Adrenal gland (tissue), 12 donors: ENCODE measurements around the gene CHRNG. TPM values are rescaled to one million over a fixed set of nuclear protein-coding genes. Genes with fewer than 3 reads are reported as not detected.

Source experiments
- DNase-seq, 7 donors: peaks; one replicate each; pipeline ENCODE4 v3.0.0-alpha.2; 2019 to 2020
- H3K27ac ChIP-seq, 5 donors: fragments of 200-600 bp; sonication (generic) in 4 of 5; 1 replicate in 3 of 5; 2 replicates in 2 of 5; pipeline versions ENCODE4 v1.5.1 to v1.8.0; 2016 to 2020; ENCODE audit warnings: mild to moderate bottlenecking in 1 of 5
- H3K27me3 ChIP-seq: fragments of 200-600 bp; 2 replicates; pipeline ENCODE4 v1.8.0; 2021
- H3K36me3 ChIP-seq, 2 donors: fragments of 200-600 bp; replicated peaks in 1 of 2; 1 replicate in 1 of 2; 2 replicates in 1 of 2; pipeline versions ENCODE4 v1.5.1 to v1.8.0; 2018 to 2022
- H3K4me1 ChIP-seq, 2 donors: fragments of 200-600 bp; replicated peaks in 1 of 2; 1 replicate in 1 of 2; 2 replicates in 1 of 2; pipeline versions ENCODE4 v1.5.1 to v1.8.0; 2018 to 2021
- H3K4me3 ChIP-seq, 4 donors: fragments of 200-600 bp; sonication (generic) in 3 of 4; one replicate each; pipeline ENCODE4 v1.5.1; 2016 to 2018
- H3K9me3 ChIP-seq, 3 donors: fragments of 200-600 bp; sonication (generic) in 1 of 3; replicated peaks in 1 of 3; 1 replicate in 2 of 3; 2 replicates in 1 of 3; pipeline versions ENCODE4 v1.5.1 to v1.8.0; 2016 to 2021
- POLR2A ChIP-seq, 2 donors: fragments of 450-650 bp; IDR thresholded peaks; one replicate each; pipeline ENCODE4 v1.6.1; 2017; ENCODE audit warnings: antibody characterized with exemption in 2 of 2, mild to moderate bottlenecking in 2 of 2, moderate library complexity in 1 of 2
- WGBS, 4 donors: extraction: QIAGEN DNeasy Blood & Tissue Kit in 2 of 4; methylation state at CpG; one replicate each; pipeline versions ENCODE4 v1.1.5 to v1.1.7; 2013 to 2017; 5-methylcytosine and 5-hydroxymethylcytosine counted together
- intact Hi-C, 2 donors: fragments of 100-400 bp; cut with DNase I; formaldehyde crosslinking; loops; one replicate each; pipeline versions ENCODE4 v1.14.1 to v1.15.0; 2022 to 2023
- polyA plus RNA-seq, 3 donors: library from polyadenylated mRNA; stranded (reverse); fragments of 200-250 nt in 2 of 3; fragments of 350-450 nt in 1 of 3; fragmentation: Illumina TruSeq in 1 of 3; extraction: RNeasy Lipid Tissue Mini Kit (QIAGEN cat#74804) in 1 of 3; gene quantifications; one replicate each; pipeline ENCODE4 v1.2.3, GENCODE V29; 2013 to 2014
- total RNA-seq, 9 donors: library from RNA; depleted of rRNA in 4 of 9; stranded (reverse); fragments of >200 nt in 4 of 9; fragments of 120-200 nt in 1 of 9; fragmentation: NEBNext Ultra II Directional in 1 of 9; extraction: Animal tissue kit (Norgen Biotek cat#: 25700) in 1 of 9; gene quantifications; one replicate each; pipeline versions ENCODE4 v1.1.0 to v1.2.4, GENCODE V29; 2013 to 2023
- TF ChIP-seq, protein P1 (sequence below), 6 experiments: fragments of 450-650 bp in 4 of 6; fragments of 200-600 bp in 2 of 6; sonication (generic) in 1 of 6; IDR thresholded peaks; 1 replicate in 5 of 6; 2 replicates in 1 of 6; pipeline versions ENCODE4 v1.5.1 to v1.8.0; 2016 to 2021; ENCODE audit warnings: antibody characterized with exemption in 6 of 6, mild to moderate bottlenecking in 2 of 6, moderate library complexity in 1 of 6
- donor health status: healthy with polysubstance abuse.
- donor health status: Bipolar disorder and iron deficiency.
- donor health status: DM: yes; HTN: yes; CAD: no.
- donor health status: DM: no; HTN: no; CAD: no.
- donor health status: DM: no; HTN: no; CAD: no.
- donor health status: DM: yes; HTN: yes; CAD: no.

Gene CHRNG
- total and polyA plus RNA-seq, 12 donors, result 0.08 to 0.22 TPM; not detected in 10

DNA sequence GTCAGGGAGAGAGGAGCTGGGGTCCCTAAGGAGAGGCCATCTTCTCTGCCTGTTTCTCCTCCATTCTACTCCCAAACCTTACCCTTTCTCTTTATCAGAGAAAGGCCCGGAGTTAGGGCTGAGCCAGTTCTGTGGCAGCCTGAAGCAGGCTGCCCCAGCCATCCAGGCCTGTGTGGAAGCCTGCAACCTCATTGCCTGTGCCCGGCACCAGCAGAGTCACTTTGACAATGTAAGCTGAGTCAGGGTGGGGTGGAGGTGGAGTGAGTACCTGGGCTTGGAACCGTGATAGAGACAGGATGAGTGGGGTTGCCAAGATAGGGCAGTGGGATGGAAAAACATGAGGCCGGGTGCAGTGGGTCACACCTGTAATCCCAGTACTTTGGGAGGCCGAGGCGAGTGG lies 5.2 kb downstream of the CHRNG start:
- no peak overlapping the region for H3K27ac ChIP-seq
- TF ChIP-seq, protein P1, sequence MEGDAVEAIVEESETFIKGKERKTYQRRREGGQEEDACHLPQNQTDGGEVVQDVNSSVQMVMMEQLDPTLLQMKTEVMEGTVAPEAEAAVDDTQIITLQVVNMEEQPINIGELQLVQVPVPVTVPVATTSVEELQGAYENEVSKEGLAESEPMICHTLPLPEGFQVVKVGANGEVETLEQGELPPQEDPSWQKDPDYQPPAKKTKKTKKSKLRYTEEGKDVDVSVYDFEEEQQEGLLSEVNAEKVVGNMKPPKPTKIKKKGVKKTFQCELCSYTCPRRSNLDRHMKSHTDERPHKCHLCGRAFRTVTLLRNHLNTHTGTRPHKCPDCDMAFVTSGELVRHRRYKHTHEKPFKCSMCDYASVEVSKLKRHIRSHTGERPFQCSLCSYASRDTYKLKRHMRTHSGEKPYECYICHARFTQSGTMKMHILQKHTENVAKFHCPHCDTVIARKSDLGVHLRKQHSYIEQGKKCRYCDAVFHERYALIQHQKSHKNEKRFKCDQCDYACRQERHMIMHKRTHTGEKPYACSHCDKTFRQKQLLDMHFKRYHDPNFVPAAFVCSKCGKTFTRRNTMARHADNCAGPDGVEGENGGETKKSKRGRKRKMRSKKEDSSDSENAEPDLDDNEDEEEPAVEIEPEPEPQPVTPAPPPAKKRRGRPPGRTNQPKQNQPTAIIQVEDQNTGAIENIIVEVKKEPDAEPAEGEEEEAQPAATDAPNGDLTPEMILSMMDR (IDR thresholded peaks at IDR 0.05), result no peak
- no peak for TF ChIP-seq POLR2A (IDR thresholded peaks at IDR 0.05)
- H3K4me1 ChIP-seq, result peaks cover 3 to 7% of the 10 kb centered on the region in 2 donors
- DNase-seq, result peak in 1 of 7 donors; percentile 5
- H3K27me3 ChIP-seq, result peaks cover under 1% of the 10 kb centered on the region
- H3K9me3 ChIP-seq, result no peaks in the 10 kb centered on the region
- 91 to 96% (median 94%) methylated on average over 6 of the region's 6 CpGs for WGBS, 4 donors
- intact Hi-C loops, result no loop called here
- H3K36me3 ChIP-seq, result no peaks in the 10 kb centered on the region
- no peak overlapping the region for H3K4me3 ChIP-seq

DNA sequence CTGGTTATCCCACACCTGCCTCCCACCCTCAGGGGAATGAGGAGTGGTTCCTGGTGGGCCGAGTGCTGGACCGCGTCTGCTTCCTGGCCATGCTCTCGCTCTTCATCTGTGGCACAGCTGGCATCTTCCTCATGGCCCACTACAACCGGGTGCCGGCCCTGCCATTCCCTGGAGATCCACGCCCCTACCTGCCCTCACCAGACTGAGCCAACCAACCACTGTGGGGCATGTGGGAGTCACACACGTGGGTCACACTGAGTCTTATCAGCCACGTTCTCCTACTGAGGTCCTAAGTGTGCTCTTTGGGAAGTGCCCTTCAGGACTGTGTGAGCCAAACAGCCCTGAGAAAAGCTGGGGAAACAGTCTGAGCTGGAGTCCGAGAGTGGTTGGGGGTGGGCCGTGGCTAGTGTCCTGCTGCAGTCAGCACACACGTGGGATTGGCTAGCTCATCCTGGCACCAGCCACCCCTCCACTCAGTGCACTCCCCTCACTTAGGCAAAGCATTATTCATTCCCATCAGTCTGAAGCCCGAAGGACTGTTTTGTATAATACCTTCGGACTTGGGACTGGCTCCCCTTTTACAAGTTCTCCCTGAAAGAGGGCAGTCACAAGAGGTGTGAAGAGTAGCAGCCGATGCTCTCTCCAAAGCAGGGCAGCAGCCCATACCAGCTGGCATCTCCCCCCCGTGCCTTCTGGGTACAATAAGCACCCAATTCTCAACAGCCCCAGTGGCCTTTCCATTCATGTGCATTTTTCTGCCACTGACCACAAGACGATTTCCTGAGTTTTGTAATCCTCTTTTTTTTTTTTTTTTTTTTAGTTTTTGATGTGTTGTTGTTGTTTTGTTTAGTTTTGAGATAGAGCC lies 6.3 kb downstream of the CHRNG start:
- Histone ChIP-seq H3K27me3 (no peaks in the 10 kb centered on the region), H3K9me3 (no peaks in the 10 kb centered on the region), H3K4me3 (no peak overlapping the region), H3K4me1 (peaks cover 4 to 9% of the 10 kb centered on the region in 2 donors), H3K27ac (no peak overlapping the region), H3K36me3 (no peaks in the 10 kb centered on the region)
- intact Hi-C loops, result no loop called here
- TF ChIP-seq, protein P1 (IDR thresholded peaks at IDR 0.05), result no peak
- no peak for TF ChIP-seq POLR2A (IDR thresholded peaks at IDR 0.05)
- WGBS, 4 donors, result 90 to 94% (median 91%) methylated on average over 10 to 17 of the region's 17 CpGs
- DNase-seq, result peak in 2 of 7 donors; percentile 9 to 45

DNA sequence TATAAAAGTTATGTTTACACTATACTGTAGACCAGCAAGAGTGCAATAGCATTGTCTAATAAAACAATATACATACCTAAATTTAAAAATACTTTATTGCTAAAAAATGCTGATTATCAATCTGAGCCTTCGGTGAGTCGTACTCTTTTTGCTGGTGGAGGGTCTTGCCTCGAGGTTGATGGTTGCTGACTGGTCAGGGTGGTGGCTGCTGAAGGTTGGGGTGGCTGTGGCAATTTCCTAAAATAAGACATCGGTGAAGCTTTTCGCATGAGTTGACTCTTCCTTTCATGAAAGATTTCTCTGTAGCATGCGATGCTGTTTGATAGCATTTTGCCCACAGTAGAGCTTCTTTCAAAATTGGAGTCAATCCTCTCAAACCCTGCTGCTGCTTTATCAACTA lies 8.5 kb downstream of the CHRNG start:
- Histone ChIP-seq H3K4me1 (peaks cover 12 to 20% of the 10 kb centered on the region in 2 donors), H3K36me3 (no peaks in the 10 kb centered on the region), H3K4me3 (no peak overlapping the region), H3K27me3 (no peaks in the 10 kb centered on the region), H3K9me3 (no peaks in the 10 kb centered on the region), H3K27ac (no peak overlapping the region)
- no peak for DNase-seq
- intact Hi-C loops, result no loop called here
- 97 to 98% (median 97%) methylated on average over 6 of the region's 6 CpGs for WGBS, 4 donors
- TF ChIP-seq, protein P1 (IDR thresholded peaks at IDR 0.05), result no peak
- no peak for TF ChIP-seq POLR2A (IDR thresholded peaks at IDR 0.05)

DNA sequence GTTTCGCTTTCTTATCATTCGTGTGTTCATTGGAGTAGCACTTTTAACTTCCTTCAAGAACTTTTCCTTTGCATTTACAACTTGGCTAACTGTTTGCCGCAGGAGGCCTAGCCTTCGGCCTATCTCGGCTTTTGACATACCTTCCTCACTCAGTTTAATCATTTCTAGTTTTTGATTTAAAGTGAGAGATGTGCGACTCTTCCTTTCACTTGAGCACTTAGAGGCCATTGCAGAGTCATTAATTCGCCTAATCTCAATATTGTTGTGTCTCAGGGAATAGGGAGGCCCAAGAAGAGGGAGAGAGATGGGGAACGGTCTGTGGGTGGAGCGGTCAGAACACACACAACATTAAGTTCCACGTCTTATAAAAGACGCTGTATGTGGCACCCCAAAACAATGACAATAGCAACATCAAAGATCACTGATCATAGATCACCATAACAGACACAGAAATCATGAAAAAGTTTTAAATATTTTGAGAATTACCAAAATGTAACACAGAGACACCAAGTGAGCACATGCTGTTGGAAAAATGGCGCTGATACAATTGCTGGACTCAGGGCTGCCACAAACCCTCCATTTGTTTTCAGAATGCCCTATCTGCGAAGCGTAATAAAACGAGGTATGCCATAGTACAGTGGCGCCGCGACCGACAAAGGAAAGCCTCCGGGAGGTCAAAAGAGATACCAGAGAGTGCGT lies 10.3 kb downstream of the CHRNG start:
- peaks cover 12 to 24% of the 10 kb centered on the region in 2 donors for H3K4me1 ChIP-seq
- intact Hi-C loops, result no loop called here
- no peak for TF ChIP-seq POLR2A (IDR thresholded peaks at IDR 0.05)
- TF ChIP-seq, protein P1 (IDR thresholded peaks at IDR 0.05), result no peak
- WGBS, 4 donors, result 36 to 41% (median 38%) methylated on average over 21 of the region's 21 CpGs
- peak in 1 of 7 donors; percentile 14 for DNase-seq
- no peaks in the 10 kb centered on the region for H3K9me3 ChIP-seq
- H3K4me3 ChIP-seq, result peak overlapping the region in 3 of 4 donors; percentile 67 to 94 (median 88)
- H3K27ac ChIP-seq, result peak overlapping the region; percentile 96 to 99 (median 98)
- no peaks in the 10 kb centered on the region for H3K27me3 ChIP-seq
- no peaks in the 10 kb centered on the region for H3K36me3 ChIP-seq
